ENCODE measurements around the gene MINDY4.

The MINDY4 gene

DNA sequence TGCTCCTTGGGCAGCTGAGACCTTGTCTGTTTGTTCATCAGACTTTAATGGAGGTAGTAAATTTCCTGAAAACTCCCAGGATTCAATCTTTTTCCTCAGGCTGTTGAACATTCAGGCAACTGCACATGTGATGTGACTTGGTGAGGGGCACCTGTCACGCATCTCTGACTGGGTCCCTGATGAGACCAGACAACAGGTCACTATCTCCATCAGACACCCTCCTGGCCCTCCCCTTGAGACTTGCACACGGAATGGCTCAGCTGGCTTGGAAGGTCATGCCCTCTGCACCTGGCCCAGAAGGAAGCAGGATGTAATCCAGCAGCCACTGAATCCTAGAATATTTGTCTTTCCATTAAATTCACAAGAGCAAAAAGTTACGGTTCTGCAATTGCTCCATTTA lies 156.3 kb downstream of the MINDY4 start:
- no peak overlapping the region for H3K4me3 ChIP-seq (ENCODE audit: low read length)
- no peak for DNase-seq (ENCODE audit: low read depth)
- TF ChIP-seq, protein P1, sequence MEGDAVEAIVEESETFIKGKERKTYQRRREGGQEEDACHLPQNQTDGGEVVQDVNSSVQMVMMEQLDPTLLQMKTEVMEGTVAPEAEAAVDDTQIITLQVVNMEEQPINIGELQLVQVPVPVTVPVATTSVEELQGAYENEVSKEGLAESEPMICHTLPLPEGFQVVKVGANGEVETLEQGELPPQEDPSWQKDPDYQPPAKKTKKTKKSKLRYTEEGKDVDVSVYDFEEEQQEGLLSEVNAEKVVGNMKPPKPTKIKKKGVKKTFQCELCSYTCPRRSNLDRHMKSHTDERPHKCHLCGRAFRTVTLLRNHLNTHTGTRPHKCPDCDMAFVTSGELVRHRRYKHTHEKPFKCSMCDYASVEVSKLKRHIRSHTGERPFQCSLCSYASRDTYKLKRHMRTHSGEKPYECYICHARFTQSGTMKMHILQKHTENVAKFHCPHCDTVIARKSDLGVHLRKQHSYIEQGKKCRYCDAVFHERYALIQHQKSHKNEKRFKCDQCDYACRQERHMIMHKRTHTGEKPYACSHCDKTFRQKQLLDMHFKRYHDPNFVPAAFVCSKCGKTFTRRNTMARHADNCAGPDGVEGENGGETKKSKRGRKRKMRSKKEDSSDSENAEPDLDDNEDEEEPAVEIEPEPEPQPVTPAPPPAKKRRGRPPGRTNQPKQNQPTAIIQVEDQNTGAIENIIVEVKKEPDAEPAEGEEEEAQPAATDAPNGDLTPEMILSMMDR (conservative IDR thresholded peaks at IDR 0.05; ENCODE audit: low read length) = no peak

DNA sequence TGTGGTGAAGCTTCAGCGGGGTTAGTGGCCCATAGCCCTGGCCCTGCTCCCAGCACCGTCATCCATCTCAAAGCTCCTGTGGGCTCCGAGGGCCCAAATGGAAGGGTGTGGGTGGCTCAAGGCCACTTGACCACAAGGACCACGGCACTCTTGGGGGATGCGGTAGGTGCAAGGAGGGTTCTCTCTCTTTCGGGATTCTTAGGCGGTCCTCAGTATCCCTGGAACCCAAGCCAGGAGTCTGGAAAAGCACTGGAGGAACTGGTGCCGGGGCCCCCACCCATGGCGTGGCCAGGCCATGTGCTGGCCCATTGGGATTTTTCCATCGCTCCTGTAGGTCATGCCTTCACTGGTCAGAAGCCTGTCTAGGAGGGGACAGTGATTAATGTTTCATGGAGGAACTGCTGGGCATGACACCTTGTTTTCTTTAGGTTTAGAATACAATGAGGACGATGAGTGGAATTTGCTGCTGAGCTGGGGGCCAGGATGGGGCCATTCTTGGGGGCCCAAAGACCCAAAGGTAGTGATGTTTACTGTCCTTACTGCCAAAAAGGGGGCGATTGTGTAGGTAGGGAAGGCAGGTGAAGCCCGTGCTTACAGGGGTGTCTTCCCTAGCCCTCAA lies 157.1 kb downstream of the MINDY4 start:
- DNase-seq (ENCODE audit: low read depth) = no peak
- H3K4me3 ChIP-seq (ENCODE audit: low read length) = no peak overlapping the region
- TF ChIP-seq, protein P1 (conservative IDR thresholded peaks at IDR 0.05; ENCODE audit: low read length) = no peak

DNA sequence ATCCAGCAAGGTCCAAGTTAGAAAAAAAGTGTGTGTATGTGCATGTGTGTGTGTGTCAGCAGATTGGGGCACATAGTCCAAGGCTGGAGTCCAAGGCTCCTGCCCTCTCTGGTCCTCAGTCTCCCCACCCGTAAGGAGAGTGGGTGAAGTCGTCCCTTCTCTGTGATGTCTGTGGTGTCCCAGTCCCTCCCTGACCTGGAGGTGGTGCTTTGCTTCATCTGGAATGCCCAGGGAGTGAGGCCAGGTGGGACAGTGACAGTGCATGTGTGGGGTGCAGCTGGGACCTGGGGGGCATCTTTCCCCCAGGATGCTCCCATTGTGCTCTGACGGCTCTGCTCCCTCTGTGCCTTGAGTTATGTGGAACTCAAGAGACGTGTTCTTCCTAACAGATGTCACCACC lies 158.5 kb downstream of the MINDY4 start:
- TF ChIP-seq, protein P1 (conservative IDR thresholded peaks at IDR 0.05; ENCODE audit: low read length) = no peak
- DNase-seq (ENCODE audit: low read depth) = no peak
- no peak overlapping the region for H3K4me3 ChIP-seq (ENCODE audit: low read length)

DNA sequence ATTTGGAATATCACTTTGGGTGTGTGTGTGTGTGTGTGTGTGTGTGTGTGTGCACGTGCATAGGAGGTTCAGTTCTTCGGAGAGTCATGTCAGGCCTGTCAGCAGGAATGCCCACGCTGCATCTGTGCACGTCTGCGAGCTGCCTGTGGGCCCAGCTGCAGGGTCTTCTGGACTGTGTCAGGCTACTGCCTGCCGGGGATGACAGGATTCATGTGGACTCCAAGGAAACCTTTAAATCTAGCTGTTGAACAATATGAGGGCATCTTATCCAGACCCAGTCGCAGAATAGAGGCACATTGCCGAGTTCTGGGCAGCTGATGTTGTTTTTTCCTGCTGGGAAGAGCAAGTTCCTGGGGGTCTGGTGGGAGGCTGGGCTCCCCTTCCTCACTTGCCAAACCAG lies 159.4 kb downstream of the MINDY4 start:
- H3K4me3 ChIP-seq (ENCODE audit: low read length) = no peak overlapping the region
- TF ChIP-seq, protein P1 (conservative IDR thresholded peaks at IDR 0.05; ENCODE audit: low read length) = no peak
- no peak for DNase-seq (ENCODE audit: low read depth)

DNA sequence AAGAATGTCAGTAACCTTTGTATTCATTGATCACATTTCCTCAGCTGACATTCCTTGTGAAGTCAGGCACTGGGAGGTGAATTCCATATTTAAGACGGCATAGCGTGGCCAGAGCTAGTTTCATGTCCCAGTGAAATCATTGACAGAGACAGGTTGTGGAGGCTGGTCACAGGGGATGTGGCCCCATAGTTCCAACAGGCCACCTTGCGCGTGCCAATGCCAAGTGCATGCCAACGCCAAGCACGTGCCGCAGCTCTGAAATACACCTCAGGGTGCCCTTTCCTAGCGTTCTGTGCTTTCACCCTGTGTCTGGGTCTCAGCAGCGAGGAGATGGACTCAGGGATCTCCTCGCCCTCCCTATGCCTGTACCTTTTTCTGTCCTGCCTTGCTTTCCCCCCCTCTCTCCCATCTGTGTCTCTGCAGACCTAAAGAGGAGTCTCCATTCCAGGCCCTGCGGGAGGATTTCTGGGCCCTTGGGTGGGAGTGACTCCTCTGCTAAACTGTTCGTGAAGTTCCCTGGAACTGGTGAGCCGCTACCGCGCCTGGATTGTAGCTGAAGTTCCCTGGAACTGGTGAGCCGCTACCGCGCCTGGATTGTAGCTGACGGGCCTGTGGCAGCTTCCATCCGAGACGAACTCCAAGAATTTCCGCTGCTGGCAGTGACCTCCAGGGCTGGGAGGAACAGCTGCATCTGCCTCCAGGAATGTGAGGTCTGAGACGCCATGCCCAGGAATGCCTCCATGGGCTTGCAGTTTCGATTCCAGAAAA lies 160.1 kb downstream of the MINDY4 start:
- H3K4me3 ChIP-seq (ENCODE audit: low read length) = no peak overlapping the region
- TF ChIP-seq, protein P1 (conservative IDR thresholded peaks at IDR 0.05; ENCODE audit: low read length) = no peak; the same call in 1 of the 2 replicates

DNA sequence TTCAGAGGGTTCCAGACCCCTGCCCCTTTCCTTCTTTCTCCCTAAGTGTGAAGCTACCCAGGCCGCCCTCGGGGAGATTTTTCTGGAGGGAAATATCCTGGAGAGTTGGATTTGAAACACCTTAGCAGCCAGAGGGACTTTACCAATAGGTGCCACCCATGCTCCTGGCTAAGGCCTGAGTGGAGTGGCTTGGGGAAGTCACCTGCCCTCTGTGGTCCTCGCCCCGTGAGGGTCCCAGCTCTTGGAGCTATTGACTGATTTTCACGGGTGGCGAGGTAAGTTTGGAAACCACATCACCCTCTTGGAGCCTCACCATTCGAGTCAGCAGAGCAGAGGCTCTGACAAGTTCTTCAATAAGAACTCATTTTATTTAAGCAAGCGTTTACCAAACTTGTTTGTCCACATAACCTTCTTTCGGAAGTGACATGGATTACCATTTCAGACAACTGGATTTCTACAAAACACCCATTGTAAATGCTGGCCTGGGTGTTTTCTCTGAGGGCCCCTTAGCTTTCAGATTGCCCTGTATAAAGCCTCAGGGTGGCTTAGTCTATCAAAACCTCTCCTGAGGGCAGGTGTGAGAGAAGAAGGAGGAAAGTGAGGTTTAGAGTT lies 160.8 kb downstream of the MINDY4 start:
- no peak overlapping the region for H3K4me3 ChIP-seq (ENCODE audit: low read length)
- TF ChIP-seq, protein P1 (conservative IDR thresholded peaks at IDR 0.05; ENCODE audit: low read length) = no peak
- no peak for DNase-seq (ENCODE audit: low read depth)

More for the DNA sequence above, 160.1 kb downstream of the MINDY4 start:
- DNase-seq (ENCODE audit: low read depth) = peak; percentile 82
